Keratinocyte (primary cell): ENCODE measurements around the gene AUP1.

Source experiments
- EZH2 ChIP-seq: IDR thresholded peaks from one replicate; pipeline ENCODE4 v1.6.1; 2012; ENCODE audit warnings: inconsistent platforms, mild to moderate bottlenecking, low read length, moderate library complexity
- TF ChIP-seq, protein P1 (sequence below), 3 experiments: IDR thresholded peaks in 1 of 3; conservative IDR thresholded peaks in 1 of 3; optimal IDR thresholded peaks in 1 of 3; 2 replicates in 2 of 3; 3 replicates in 1 of 3; pipeline versions ENCODE3 to v1.5.1; 2011; ENCODE audit warnings: low read length in 3 of 3, mild to moderate bottlenecking in 3 of 3, moderate library complexity in 2 of 3, control low read depth in 1 of 3, inconsistent platforms in 1 of 3; ENCODE audit not compliant: insufficient read depth in 2 of 3; ENCODE audit errors: extremely low read depth in 1 of 3

DNA sequence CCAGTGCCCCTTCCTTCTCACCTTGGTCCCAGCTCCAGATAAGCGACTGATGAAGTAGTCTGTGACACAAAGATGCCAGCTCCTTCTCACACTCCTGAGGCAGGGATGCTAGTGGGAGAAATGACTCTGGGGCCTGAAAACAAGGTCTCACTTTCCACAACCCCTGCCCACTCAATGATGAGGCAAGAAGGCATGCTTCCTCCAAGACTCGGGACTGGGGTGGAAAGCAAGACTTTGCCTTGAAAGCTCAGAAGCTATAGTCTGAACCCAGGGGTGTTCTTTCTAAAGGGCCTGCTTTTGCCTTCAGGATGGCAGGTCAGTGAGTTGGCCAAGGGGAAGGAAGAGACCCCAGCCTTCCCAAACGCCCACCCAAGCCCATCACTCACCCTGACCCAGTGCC is 48.1 kb downstream of the AUP1 start:
- TF ChIP-seq, protein P1, sequence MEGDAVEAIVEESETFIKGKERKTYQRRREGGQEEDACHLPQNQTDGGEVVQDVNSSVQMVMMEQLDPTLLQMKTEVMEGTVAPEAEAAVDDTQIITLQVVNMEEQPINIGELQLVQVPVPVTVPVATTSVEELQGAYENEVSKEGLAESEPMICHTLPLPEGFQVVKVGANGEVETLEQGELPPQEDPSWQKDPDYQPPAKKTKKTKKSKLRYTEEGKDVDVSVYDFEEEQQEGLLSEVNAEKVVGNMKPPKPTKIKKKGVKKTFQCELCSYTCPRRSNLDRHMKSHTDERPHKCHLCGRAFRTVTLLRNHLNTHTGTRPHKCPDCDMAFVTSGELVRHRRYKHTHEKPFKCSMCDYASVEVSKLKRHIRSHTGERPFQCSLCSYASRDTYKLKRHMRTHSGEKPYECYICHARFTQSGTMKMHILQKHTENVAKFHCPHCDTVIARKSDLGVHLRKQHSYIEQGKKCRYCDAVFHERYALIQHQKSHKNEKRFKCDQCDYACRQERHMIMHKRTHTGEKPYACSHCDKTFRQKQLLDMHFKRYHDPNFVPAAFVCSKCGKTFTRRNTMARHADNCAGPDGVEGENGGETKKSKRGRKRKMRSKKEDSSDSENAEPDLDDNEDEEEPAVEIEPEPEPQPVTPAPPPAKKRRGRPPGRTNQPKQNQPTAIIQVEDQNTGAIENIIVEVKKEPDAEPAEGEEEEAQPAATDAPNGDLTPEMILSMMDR (optimal IDR thresholded peaks at IDR 0.05 in 1 of 3, IDR thresholded peaks at IDR 0.05 in 1 of 3, conservative IDR thresholded peaks at IDR 0.05 in 1 of 3; ENCODE audit: extremely low read depth in 1 of 3, insufficient read depth in 2 of 3, low read length in 3 of 3) = no peak
- TF ChIP-seq EZH2 = no peak
